Upper lobe of left lung (tissue), 6 donors: ENCODE measurements around the gene CLPTM1L. TPM values are rescaled to one million over a fixed set of nuclear protein-coding genes. Genes with fewer than 3 reads are reported as not detected.

Experiments
- ATAC-seq, 2 donors: fragments of 200-7000 bp; cut with Tn5 transposase; one replicate each; pipeline ENCODE4 v1.9.1; 2022; ENCODE audit warnings: mild to moderate bottlenecking in 2 of 2, moderate library complexity in 2 of 2; ENCODE audit not compliant: low FRiP score in 2 of 2
- DNase-seq, 2 donors: peaks; one replicate each; pipeline ENCODE4 v3.0.0-alpha.2; 2019 to 2020
- H3K27ac ChIP-seq, 4 donors: fragments of 200-600 bp; sonication (generic); one replicate each; pipeline ENCODE4 v1.5.1; 2016 to 2019
- H3K27me3 ChIP-seq, 4 donors: fragments of 200-600 bp; sonication (generic); one replicate each; pipeline ENCODE4 v1.5.1; 2017 to 2019
- H3K36me3 ChIP-seq, 4 donors: fragments of 200-600 bp; sonication (generic); one replicate each; pipeline ENCODE4 v1.5.1; 2016 to 2019
- H3K4me1 ChIP-seq, 4 donors: fragments of 200-600 bp; sonication (generic); one replicate each; pipeline ENCODE4 v1.5.1; 2018 to 2019
- H3K4me3 ChIP-seq, 4 donors: fragments of 200-600 bp; sonication (generic); one replicate each; pipeline ENCODE4 v1.5.1; 2017 to 2019; ENCODE audit warnings: mild to moderate bottlenecking in 2 of 4, moderate library complexity in 1 of 4
- H3K9me3 ChIP-seq, 4 donors: fragments of 200-600 bp; sonication (generic); one replicate each; pipeline ENCODE4 v1.5.1; 2018 to 2019
- EP300 ChIP-seq, 4 donors: sonication (generic); formaldehyde crosslinking; IDR thresholded peaks; one replicate each; pipeline ENCODE4 v1.5.1; 2017; ENCODE audit warnings: antibody characterized with exemption in 4 of 4, control low read depth in 2 of 4
- POLR2A ChIP-seq, 4 donors: fragments of 450-650 bp; IDR thresholded peaks; one replicate each; pipeline ENCODE4 v1.5.1; 2016 to 2017; ENCODE audit warnings: antibody characterized with exemption in 4 of 4, mild to moderate bottlenecking in 2 of 4
- POLR2AphosphoS5 ChIP-seq, 2 donors: sonication (generic); formaldehyde crosslinking; IDR thresholded peaks; one replicate each; pipeline ENCODE4 v1.5.1; 2017; ENCODE audit warnings: antibody characterized with exemption in 2 of 2
- WGBS, 2 donors: methylation state at CpG; one replicate each; pipeline ENCODE4 v1.1.5; 2017 to 2018; 5-methylcytosine and 5-hydroxymethylcytosine counted together
- small RNA-seq, 4 donors: library from RNA; depleted of rRNA; stranded (forward); fragments of <200 nt; gene quantifications; one replicate each; pipeline ENCODE3, GENCODE V24; 2016
- total RNA-seq, 6 donors: library from RNA; depleted of rRNA in 4 of 6; stranded (reverse); fragments of >200 nt in 4 of 6; gene quantifications; one replicate each; pipeline versions ENCODE4 v1.1.0 to v1.2.1, GENCODE V29; 2016 to 2021
- TF ChIP-seq, protein P1 (sequence below), 6 experiments: fragments of 450-650 bp in 4 of 6; fragments of 200-600 bp in 2 of 6; sonication (generic) in 2 of 6; IDR thresholded peaks; one replicate each; pipeline ENCODE4 v1.5.1; 2016 to 2019; ENCODE audit warnings: antibody characterized with exemption in 6 of 6
- donor health status: DM: no; HTN: no; CAD: no; lungs with moderate emphysema.
- donor health status: DM: no; HTN: yes; CAD: no; lungs with severe emphysema.

The CLPTM1L gene
- total RNA-seq, 6 donors from 2014 or later = 135 to 311 (median 204) TPM

DNA sequence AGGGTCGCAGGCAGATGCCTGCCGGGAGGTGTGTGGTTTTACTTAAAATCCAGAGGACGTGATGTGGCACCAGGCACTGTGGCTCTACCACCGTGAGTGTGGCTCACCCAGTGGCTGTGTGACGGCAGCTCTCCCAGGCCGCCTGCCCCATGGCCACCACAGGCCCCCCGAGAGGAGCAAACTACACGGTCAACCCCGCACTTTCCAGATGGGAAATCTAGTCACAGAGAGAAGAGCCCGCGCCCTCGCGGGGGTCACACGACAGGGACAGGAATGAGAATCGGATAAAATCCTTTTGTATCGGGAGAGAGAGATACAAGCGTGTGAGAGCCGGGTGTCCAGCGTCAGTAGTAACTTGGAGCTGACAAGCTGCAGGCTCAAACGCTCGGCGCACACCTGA, 74.5 kb downstream of the CLPTM1L start:
- TF ChIP-seq POLR2AphosphoS5 (IDR thresholded peaks at IDR 0.05) = no peak
- TF ChIP-seq, protein P1, sequence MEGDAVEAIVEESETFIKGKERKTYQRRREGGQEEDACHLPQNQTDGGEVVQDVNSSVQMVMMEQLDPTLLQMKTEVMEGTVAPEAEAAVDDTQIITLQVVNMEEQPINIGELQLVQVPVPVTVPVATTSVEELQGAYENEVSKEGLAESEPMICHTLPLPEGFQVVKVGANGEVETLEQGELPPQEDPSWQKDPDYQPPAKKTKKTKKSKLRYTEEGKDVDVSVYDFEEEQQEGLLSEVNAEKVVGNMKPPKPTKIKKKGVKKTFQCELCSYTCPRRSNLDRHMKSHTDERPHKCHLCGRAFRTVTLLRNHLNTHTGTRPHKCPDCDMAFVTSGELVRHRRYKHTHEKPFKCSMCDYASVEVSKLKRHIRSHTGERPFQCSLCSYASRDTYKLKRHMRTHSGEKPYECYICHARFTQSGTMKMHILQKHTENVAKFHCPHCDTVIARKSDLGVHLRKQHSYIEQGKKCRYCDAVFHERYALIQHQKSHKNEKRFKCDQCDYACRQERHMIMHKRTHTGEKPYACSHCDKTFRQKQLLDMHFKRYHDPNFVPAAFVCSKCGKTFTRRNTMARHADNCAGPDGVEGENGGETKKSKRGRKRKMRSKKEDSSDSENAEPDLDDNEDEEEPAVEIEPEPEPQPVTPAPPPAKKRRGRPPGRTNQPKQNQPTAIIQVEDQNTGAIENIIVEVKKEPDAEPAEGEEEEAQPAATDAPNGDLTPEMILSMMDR (IDR thresholded peaks at IDR 0.05) = no peak
- TF ChIP-seq EP300 (IDR thresholded peaks at IDR 0.05) = no peak
- TF ChIP-seq POLR2A (IDR thresholded peaks at IDR 0.05) = no peak
- Histone ChIP-seq H3K4me1 (no peaks in the 10 kb centered on the region), H3K4me3 (no peak overlapping the region), H3K27me3 (no peaks in the 10 kb centered on the region), H3K36me3 (no peaks in the 10 kb centered on the region), H3K27ac (no peak overlapping the region), H3K9me3 (no peaks in the 10 kb centered on the region)
- peak in 1 of 2 donors; percentile 67 for DNase-seq
- WGBS, 2 donors = 91 to 93% methylated on average over 22 of the region's 22 CpGs
- ATAC-seq = no peak

DNA sequence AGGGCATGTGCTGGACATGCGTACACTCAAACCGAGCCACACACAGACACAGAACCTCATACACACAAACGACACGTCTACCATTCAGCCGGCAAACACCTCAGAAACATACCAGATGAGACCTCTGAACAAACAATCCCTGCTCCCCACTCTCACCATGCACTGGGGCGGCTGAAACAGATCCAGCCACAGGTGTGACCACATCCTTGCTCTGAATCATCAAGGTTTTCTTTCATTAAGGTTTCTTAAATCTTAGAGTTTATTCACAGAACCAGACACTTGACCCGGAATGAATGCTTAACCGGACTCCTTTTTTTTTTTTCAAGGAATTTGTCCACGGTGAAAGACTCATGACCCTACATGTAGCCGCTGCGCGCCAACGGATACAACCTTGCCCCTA, 76.2 kb downstream of the CLPTM1L start:
- no peak overlapping the region for H3K27ac ChIP-seq
- no peaks in the 10 kb centered on the region for H3K9me3 ChIP-seq
- no peaks in the 10 kb centered on the region for H3K36me3 ChIP-seq
- WGBS, 2 donors = 83 to 86% methylated on average over 12 to 13 of the region's 13 CpGs
- DNase-seq (no peak), ATAC-seq (no peak)
- H3K4me3 ChIP-seq = no peak overlapping the region
- no peak for TF ChIP-seq POLR2A (IDR thresholded peaks at IDR 0.05)
- no peak for TF ChIP-seq EP300 (IDR thresholded peaks at IDR 0.05)
- TF ChIP-seq, protein P1 (IDR thresholded peaks at IDR 0.05) = no peak
- no peak for TF ChIP-seq POLR2AphosphoS5 (IDR thresholded peaks at IDR 0.05)
- no peaks in the 10 kb centered on the region for H3K27me3 ChIP-seq
- no peaks in the 10 kb centered on the region for H3K4me1 ChIP-seq

DNA sequence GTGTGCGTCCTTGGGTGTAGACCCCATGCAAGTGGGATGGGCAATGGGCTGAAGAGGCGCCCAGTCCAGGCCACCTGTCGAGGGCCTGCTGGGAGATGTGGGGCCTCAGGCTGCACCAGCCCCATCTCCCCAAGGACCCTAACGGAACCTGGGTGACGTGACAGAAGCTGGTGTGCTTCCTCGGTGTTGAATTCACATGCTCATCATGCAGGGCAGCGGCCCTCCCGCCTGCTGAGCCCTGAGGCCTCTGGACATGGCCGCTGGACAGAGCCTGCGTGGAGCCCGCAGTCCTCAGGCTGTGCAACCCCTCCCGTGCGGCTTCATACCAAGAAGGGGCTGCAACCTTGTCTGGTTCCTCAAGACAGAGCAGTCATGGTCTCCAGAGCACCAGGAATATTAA, 76.8 kb downstream of the CLPTM1L start:
- Histone ChIP-seq H3K27ac (no peak overlapping the region), H3K4me1 (no peaks in the 10 kb centered on the region), H3K27me3 (no peaks in the 10 kb centered on the region), H3K4me3 (no peak overlapping the region), H3K9me3 (peaks cover 0 to 3% (median 0%) of the 10 kb centered on the region in 4 donors), H3K36me3 (no peaks in the 10 kb centered on the region)
- TF ChIP-seq POLR2AphosphoS5 (IDR thresholded peaks at IDR 0.05) = no peak
- TF ChIP-seq, protein P1 (IDR thresholded peaks at IDR 0.05) = no peak
- TF ChIP-seq EP300 (IDR thresholded peaks at IDR 0.05) = no peak
- TF ChIP-seq POLR2A (IDR thresholded peaks at IDR 0.05) = no peak
- ATAC-seq (no peak), DNase-seq (peak in 1 of 2 donors; percentile 64)
- WGBS, 2 donors = 93 to 100% methylated on average over 4 to 13 of the region's 13 CpGs

Small RNAs within 50 kb of the gene (small RNA-seq; reads per million reads assigned to genes)
- 0 reads per million in 4 donors for gene MIR4457

Other genes starting within 250 kb of the CLPTM1L start
- gene SLC12A7, start 233.0 kb downstream of the CLPTM1L start, total RNA-seq = 100 to 1,000 TPM in 1 of 6 donors, 10 to 100 TPM in 5; 31.3 to 138 (median 48.5) TPM
- gene SLC6A19, start 143.5 kb downstream of the CLPTM1L start, total RNA-seq = under 1 TPM in 2 of 6 donors, not detected in 4; 0.03 to 0.06 TPM
- gene SLC6A18, start 119.7 kb downstream of the CLPTM1L start, total RNA-seq = not detected
- gene TERT, start 50.0 kb downstream of the CLPTM1L start, total RNA-seq = under 1 TPM in 2 of 6 donors, not detected in 4; 0.06 to 0.07 TPM
- gene SLC6A3, start 100.3 kb upstream of the CLPTM1L start, total RNA-seq = 1 to 10 TPM in 1 of 6 donors, under 1 TPM in 3, not detected in 2; 0.15 to 1.2 (median 0.36) TPM
- 100 to 1,000 TPM; 403 to 922 (median 538) TPM for gene LPCAT1, start 178.9 kb upstream of the CLPTM1L start, total RNA-seq